SKM-1 treated with dmso at 0.1 percent for 144 hours (cell line): Measurements from ENCODE around the gene RPS6KA6.

ENCODE experiments used
- DNase-seq: peaks from one replicate; lab custom pipeline; 2025; ENCODE audit not compliant: unreplicated experiment; lab: John Stamatoyannopoulos, UW

The RPS6KA6 gene

GRCh38 chrX:84187533-84188319 lies at the start of gene RPS6KA6:
RPS6KA6 (minus strand) TSS chrX:84188199; CDS start chrX:84187899, 300 bp downstream.
- no peak for DNase-seq

GRCh38 chrX:84224741-84225140 lies 36.7 kb upstream of the RPS6KA6 start:
- DNase-seq = no peak

- no peak for DNase-seq
These were observed 35.3 kb upstream of the RPS6KA6 start for GRCh38 chrX:84223261-84223660.

GRCh38 chrX:84221181-84221580 lies 33.2 kb upstream of the RPS6KA6 start:
- DNase-seq = no peak

- no peak for DNase-seq
These were observed 31.6 kb upstream of the RPS6KA6 start for GRCh38 chrX:84219551-84219950.

GRCh38 chrX:84218726-84219125 lies 30.7 kb upstream of the RPS6KA6 start:
- no peak for DNase-seq

- no peak for DNase-seq
These were observed 28.9 kb upstream of the RPS6KA6 start for GRCh38 chrX:84216881-84217280.

GRCh38 chrX:84216406-84216805 lies 28.4 kb upstream of the RPS6KA6 start:
- DNase-seq = no peak

GRCh38 chrX:84205276-84205675 lies 17.3 kb upstream of the RPS6KA6 start:
- DNase-seq = no peak

GRCh38 chrX:84199688-84200087 lies 11.7 kb upstream of the RPS6KA6 start:
- DNase-seq = no peak

GRCh38 chrX:84197550-84197949 lies 9.6 kb upstream of the RPS6KA6 start:
- no peak for DNase-seq

GRCh38 chrX:84192006-84192405 lies 4.0 kb upstream of the RPS6KA6 start:
- DNase-seq = no peak

- DNase-seq = no peak
These were observed 1.1 kb upstream of the RPS6KA6 start for GRCh38 chrX:84189125-84189524.

GRCh38 chrX:84188320-84188834 lies 378 bp upstream of the RPS6KA6 start:
- DNase-seq = no peak

GRCh38 chrX:84186603-84187532 lies 1.1 kb downstream of the RPS6KA6 start:
- DNase-seq = no peak

- no peak for DNase-seq
These were observed 5.5 kb downstream of the RPS6KA6 start for GRCh38 chrX:84182516-84182915.

- DNase-seq = no peak
These were observed 12.0 kb downstream of the RPS6KA6 start for GRCh38 chrX:84175958-84176357.

- DNase-seq = no peak
These were observed 12.7 kb downstream of the RPS6KA6 start for GRCh38 chrX:84175274-84175673.

- DNase-seq = no peak
These were observed 13.7 kb downstream of the RPS6KA6 start for GRCh38 chrX:84174348-84174747.

GRCh38 chrX:84170931-84171330 lies 17.1 kb downstream of the RPS6KA6 start:
- no peak for DNase-seq

GRCh38 chrX:84168574-84168973 lies 19.4 kb downstream of the RPS6KA6 start:
- DNase-seq = no peak

GRCh38 chrX:84168095-84168494 lies 19.9 kb downstream of the RPS6KA6 start:
- no peak for DNase-seq
